HepG2 (cell line): ENCODE measurements around the gene ANTKMT. TPM values are rescaled to one million over a fixed set of nuclear protein-coding genes. Genes with fewer than 3 reads are reported as not detected.

ENCODE experiments used
- ARID3A ChIP-seq: IDR thresholded peaks from 2 replicates; pipeline ENCODE4 v1.6.1; 2012; ENCODE audit warnings: low read depth, low read length, improper control_type of control experiment
- ARID4A ChIP-seq: sonication (generic); formaldehyde crosslinking; IDR thresholded peaks from 2 replicates; pipeline ENCODE4 v1.5.0; 2020; ENCODE audit warnings: mild to moderate bottlenecking, missing genetic modification reagents, borderline replicate concordance
- BCLAF1 ChIP-seq: fragments of 450-650 bp; IDR thresholded peaks from 2 replicates; pipeline ENCODE4 v1.6.1; 2017; ENCODE audit warnings: mild to moderate bottlenecking
- CBX5 ChIP-seq: sonication (generic); formaldehyde crosslinking; IDR thresholded peaks from 2 replicates; pipeline ENCODE4 v1.4.0; 2020; ENCODE audit warnings: missing genetic modification reagents, borderline replicate concordance
- DMTF1 ChIP-seq: sonication (generic); formaldehyde crosslinking; IDR thresholded peaks from 2 replicates; pipeline ENCODE4 v1.4.0; 2020; ENCODE audit warnings: mild to moderate bottlenecking, missing genetic modification reagents
- GABPA ChIP-seq, 2 experiments: IDR thresholded peaks; 2 replicates each; pipeline ENCODE4 v1.6.1; 2011 to 2016; ENCODE audit warnings: low read depth in 2 of 2, low read length in 1 of 2, missing biosample characterization in 1 of 2, missing genetic modification characterization in 1 of 2
- IRX3 ChIP-seq: sonication (generic); formaldehyde crosslinking; IDR thresholded peaks from 2 replicates; pipeline ENCODE4 v1.8.1; 2023; ENCODE audit warnings: mild to moderate bottlenecking, low read depth, missing genetic modification reagents, borderline replicate concordance
- RBM39 ChIP-seq: fragments of 200-400 bp; formaldehyde crosslinking; IDR thresholded peaks from one replicate; pipeline ENCODE4 v1.6.1; 2018; ENCODE audit warnings: antibody characterized with exemption, mild to moderate bottlenecking, low read depth, low read length; ENCODE audit not compliant: poor library complexity, severe bottlenecking
- SOX5 ChIP-seq: IDR thresholded peaks from 2 replicates; pipeline ENCODE4 v1.6.1; 2016; ENCODE audit warnings: borderline replicate concordance
- STAG1 ChIP-seq: sonication (generic); formaldehyde crosslinking; IDR thresholded peaks from 2 replicates; pipeline ENCODE4 v1.4.0; 2020; ENCODE audit warnings: missing genetic modification reagents
- ZGPAT ChIP-seq: IDR thresholded peaks from 2 replicates; pipeline ENCODE4 v1.6.1; 2016; ENCODE audit warnings: mild to moderate bottlenecking
- ZMYM4 ChIP-seq: sonication (generic); formaldehyde crosslinking; IDR thresholded peaks from 2 replicates; pipeline ENCODE4 v1.8.1; 2023; ENCODE audit warnings: mild to moderate bottlenecking, missing genetic modification reagents
- ZNF619 ChIP-seq: sonication (generic); formaldehyde crosslinking; IDR thresholded peaks from 2 replicates; pipeline ENCODE4 v1.4.0; 2020; ENCODE audit warnings: mild to moderate bottlenecking, missing genetic modification reagents
- ZNF816 ChIP-seq: sonication (generic); formaldehyde crosslinking; IDR thresholded peaks from 2 replicates; pipeline ENCODE4 v1.8.0; 2022; ENCODE audit warnings: missing genetic modification reagents, mild to moderate bottlenecking, borderline replicate concordance
- ZSCAN30 ChIP-seq: sonication (generic); formaldehyde crosslinking; IDR thresholded peaks from 2 replicates; pipeline ENCODE4 v1.5.0; 2020; ENCODE audit warnings: mild to moderate bottlenecking, missing genetic modification reagents
- polyA plus RNA-seq, 8 experiments: library from polyadenylated mRNA; depleted of rRNA in 3 of 8; stranded (reverse) in 7 of 8; unstranded in 1 of 8; fragments of >200 nt; fragmentation: Illumina TruSeq in 4 of 8; extraction: Trizol in 4 of 8; gene quantifications; 2 replicates each; pipeline versions ENCODE4 v1.2.1 to v1.2.3, GENCODE V29; 2011 to 2016; ENCODE audit warnings: low read depth in 4 of 8, missing spikeins in 1 of 8, mixed read lengths in 1 of 8; ENCODE audit not compliant: insufficient read depth in 1 of 8
- total RNA-seq, 5 experiments: library from RNA; depleted of rRNA; stranded (reverse); fragments of >200 nt; fragmentation: Illumina TruSeq; extraction: Trizol; gene quantifications; 2 replicates each; pipeline ENCODE4 v1.2.3, GENCODE V29; 2016; ENCODE audit warnings: low read depth in 1 of 5

Gene ANTKMT
- total and polyA plus RNA-seq, 2 of the 13 experiments (the other 11 are each of a cell fraction or from before 2014, with no cell fraction given): 7.5 to 47.8 TPM

- TF ChIP-seq BCLAF1: no peak
- TF ChIP-seq STAG1 (CRISPR knock-in tag): no peak
- peak; percentile 59; the same call in 1 of the 2 replicates for TF ChIP-seq ZGPAT
- no peak for TF ChIP-seq GABPA (IDR thresholded peaks at IDR 0.05; ENCODE audit: low read depth, low read length)
- TF ChIP-seq GABPA (CRISPR knock-in tag; IDR thresholded peaks at IDR 0.05; ENCODE audit: low read depth): no peak
- no peak for TF ChIP-seq ARID3A
- TF ChIP-seq RBM39: no peak
- TF ChIP-seq ZMYM4 (CRISPR knock-in tag): no peak
- TF ChIP-seq CBX5 (CRISPR knock-in tag): peak; percentile 77; the same call in 1 of the 2 replicates
- no peak for TF ChIP-seq DMTF1 (CRISPR knock-in tag)
- TF ChIP-seq ZSCAN30 (CRISPR knock-in tag): no peak
- no peak for TF ChIP-seq IRX3 (CRISPR knock-in tag)
- TF ChIP-seq ZNF619 (CRISPR knock-in tag): 0 out of 2 replicates have a peak, but pooled peaks have one; percentile 60
- TF ChIP-seq ARID4A (CRISPR knock-in tag): peak; percentile 67; the same call in 1 of the 2 replicates
- peak; percentile 24; the same call in 1 of the 2 replicates for TF ChIP-seq SOX5
- TF ChIP-seq ZNF816: no peak
These were observed 25.4 kb upstream of the ANTKMT start (continued) for GRCh38 chr16:695355-696089.
